IMR-90 (cell line): ENCODE measurements around the gene NEMP1.

Experiments used
- MXI1 ChIP-seq: IDR thresholded peaks from 2 replicates; pipeline ENCODE4 v1.6.1; 2012; ENCODE audit warnings: low read depth, mild to moderate bottlenecking, low read length, moderate library complexity, borderline replicate concordance
- POLR2A ChIP-seq: IDR thresholded peaks from 2 replicates; pipeline ENCODE4 v1.6.1; 2012; ENCODE audit warnings: mild to moderate bottlenecking, low read depth, low read length
- RFX5 ChIP-seq: IDR thresholded peaks from 2 replicates; pipeline ENCODE4 v1.8.0; 2012; ENCODE audit warnings: low read depth, mild to moderate bottlenecking, low read length, moderate library complexity
- SMC3 ChIP-seq: fragments of 150-350 bp; IDR thresholded peaks from 2 replicates; pipeline ENCODE4 v1.6.1; 2016; ENCODE audit warnings: low read depth, mild to moderate bottlenecking, antibody characterized with exemption, low read length, moderate library complexity
- TF ChIP-seq, protein P1 (sequence below): conservative IDR thresholded peaks from 2 replicates; pipeline ENCODE4 v1.5.1; 2012; ENCODE audit warnings: mild to moderate bottlenecking, low read depth, low read length, improper control_type of control experiment
- TF ChIP-seq, protein P2 (sequence below): fragments of 150-350 bp; IDR thresholded peaks from 2 replicates; pipeline ENCODE4 v1.6.1; 2016; ENCODE audit warnings: low read depth, mild to moderate bottlenecking, low read length, moderate library complexity, borderline replicate concordance

DNA sequence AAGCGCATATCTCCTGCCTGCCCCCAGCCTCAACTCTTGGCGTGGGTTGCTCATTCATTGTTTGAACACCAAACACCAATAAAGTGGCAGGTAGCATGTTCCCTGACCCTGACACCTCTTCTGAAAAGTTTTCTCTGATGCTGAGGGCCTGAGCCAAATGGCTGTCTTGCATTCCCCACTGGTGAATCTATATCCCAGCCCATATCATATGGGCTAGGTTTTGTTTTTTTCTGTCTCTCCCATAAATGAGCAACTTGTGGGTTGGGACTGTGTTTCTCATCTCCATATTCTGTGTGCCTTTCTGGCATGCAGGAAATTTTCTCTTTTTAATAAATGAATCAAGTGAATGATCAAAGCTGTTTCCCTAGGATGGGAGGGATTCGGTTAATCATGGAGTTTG, 33.7 kb downstream of the NEMP1 start:
- TF ChIP-seq, protein P1, sequence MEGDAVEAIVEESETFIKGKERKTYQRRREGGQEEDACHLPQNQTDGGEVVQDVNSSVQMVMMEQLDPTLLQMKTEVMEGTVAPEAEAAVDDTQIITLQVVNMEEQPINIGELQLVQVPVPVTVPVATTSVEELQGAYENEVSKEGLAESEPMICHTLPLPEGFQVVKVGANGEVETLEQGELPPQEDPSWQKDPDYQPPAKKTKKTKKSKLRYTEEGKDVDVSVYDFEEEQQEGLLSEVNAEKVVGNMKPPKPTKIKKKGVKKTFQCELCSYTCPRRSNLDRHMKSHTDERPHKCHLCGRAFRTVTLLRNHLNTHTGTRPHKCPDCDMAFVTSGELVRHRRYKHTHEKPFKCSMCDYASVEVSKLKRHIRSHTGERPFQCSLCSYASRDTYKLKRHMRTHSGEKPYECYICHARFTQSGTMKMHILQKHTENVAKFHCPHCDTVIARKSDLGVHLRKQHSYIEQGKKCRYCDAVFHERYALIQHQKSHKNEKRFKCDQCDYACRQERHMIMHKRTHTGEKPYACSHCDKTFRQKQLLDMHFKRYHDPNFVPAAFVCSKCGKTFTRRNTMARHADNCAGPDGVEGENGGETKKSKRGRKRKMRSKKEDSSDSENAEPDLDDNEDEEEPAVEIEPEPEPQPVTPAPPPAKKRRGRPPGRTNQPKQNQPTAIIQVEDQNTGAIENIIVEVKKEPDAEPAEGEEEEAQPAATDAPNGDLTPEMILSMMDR: no peak
- no peak for TF ChIP-seq MXI1
- no peak for TF ChIP-seq SMC3
- no peak for TF ChIP-seq RFX5
- TF ChIP-seq, protein P2, sequence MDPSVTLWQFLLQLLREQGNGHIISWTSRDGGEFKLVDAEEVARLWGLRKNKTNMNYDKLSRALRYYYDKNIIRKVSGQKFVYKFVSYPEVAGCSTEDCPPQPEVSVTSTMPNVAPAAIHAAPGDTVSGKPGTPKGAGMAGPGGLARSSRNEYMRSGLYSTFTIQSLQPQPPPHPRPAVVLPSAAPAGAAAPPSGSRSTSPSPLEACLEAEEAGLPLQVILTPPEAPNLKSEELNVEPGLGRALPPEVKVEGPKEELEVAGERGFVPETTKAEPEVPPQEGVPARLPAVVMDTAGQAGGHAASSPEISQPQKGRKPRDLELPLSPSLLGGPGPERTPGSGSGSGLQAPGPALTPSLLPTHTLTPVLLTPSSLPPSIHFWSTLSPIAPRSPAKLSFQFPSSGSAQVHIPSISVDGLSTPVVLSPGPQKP: no peak
- TF ChIP-seq POLR2A: no peak
